Measurements from ENCODE around the gene NFKBIA.

DNA sequence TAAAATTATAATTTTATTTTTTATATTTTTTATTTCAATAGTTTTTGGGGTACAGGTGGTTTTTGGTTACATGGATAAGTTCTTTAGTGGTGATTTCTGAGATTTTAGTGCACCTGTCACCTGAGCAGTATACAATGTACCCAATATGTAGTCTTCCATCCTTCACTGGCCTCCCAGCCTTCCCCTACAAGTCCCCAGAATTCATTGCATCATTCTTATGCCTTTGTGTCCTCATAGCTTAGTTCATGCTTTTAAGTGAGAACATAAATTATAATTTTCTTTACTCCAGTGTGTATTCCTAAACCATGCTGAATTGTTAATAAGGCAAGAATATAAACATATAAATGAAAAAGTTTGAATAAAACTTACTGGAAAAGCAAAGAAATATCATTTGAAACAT is 19.1 kb upstream of the NFKBIA start:
- TF ChIP-seq, protein P1, sequence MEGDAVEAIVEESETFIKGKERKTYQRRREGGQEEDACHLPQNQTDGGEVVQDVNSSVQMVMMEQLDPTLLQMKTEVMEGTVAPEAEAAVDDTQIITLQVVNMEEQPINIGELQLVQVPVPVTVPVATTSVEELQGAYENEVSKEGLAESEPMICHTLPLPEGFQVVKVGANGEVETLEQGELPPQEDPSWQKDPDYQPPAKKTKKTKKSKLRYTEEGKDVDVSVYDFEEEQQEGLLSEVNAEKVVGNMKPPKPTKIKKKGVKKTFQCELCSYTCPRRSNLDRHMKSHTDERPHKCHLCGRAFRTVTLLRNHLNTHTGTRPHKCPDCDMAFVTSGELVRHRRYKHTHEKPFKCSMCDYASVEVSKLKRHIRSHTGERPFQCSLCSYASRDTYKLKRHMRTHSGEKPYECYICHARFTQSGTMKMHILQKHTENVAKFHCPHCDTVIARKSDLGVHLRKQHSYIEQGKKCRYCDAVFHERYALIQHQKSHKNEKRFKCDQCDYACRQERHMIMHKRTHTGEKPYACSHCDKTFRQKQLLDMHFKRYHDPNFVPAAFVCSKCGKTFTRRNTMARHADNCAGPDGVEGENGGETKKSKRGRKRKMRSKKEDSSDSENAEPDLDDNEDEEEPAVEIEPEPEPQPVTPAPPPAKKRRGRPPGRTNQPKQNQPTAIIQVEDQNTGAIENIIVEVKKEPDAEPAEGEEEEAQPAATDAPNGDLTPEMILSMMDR (conservative IDR thresholded peaks at IDR 0.05), result no peak
- TF ChIP-seq ZFX (IDR thresholded peaks at IDR 0.05), result no peak

Measured in C4-2B (cell line).